Ovary (tissue), 9 donors: ENCODE results near the gene F8A1. TPM values are rescaled to one million over a fixed set of nuclear protein-coding genes. Genes with fewer than 3 reads are reported as not detected.
"Not testable (repeated sequence)": the region's sequence is repeated elsewhere in the genome, so short reads cannot be mapped to it uniquely, and the experiment has no call there.

Source experiments
- DNase-seq, 5 donors: peaks; one replicate each; pipeline ENCODE4 v3.0.0-alpha.2; 2019 to 2020
- H3K27ac ChIP-seq, 2 donors: fragments of 200-600 bp; one replicate each; pipeline versions ENCODE4 v1.5.1 to v1.8.0; 2019 to 2022
- H3K27me3 ChIP-seq: fragments of 200-600 bp; one replicate; pipeline ENCODE4 v1.8.0; 2022
- H3K36me3 ChIP-seq: fragments of 200-600 bp; sonication (generic); one replicate; pipeline ENCODE4 v1.5.1; 2019
- H3K4me1 ChIP-seq: one replicate; pipeline ENCODE4 v1.8.1; 2013; ENCODE audit warnings: mild to moderate bottlenecking, moderate library complexity; ENCODE audit not compliant: insufficient read depth
- H3K4me3 ChIP-seq: fragments of 200-600 bp; sonication (generic); one replicate; pipeline ENCODE4 v1.5.1; 2017
- H3K9me3 ChIP-seq, 2 donors: fragments of 200-600 bp in 1 of 2; sonication (generic) in 1 of 2; one replicate each; pipeline versions ENCODE4 v1.5.1 to v1.8.1; 2013 to 2019; ENCODE audit warnings: mild to moderate bottlenecking in 1 of 2, moderate library complexity in 1 of 2
- EP300 ChIP-seq: sonication (generic); formaldehyde crosslinking; IDR thresholded peaks from one replicate; pipeline ENCODE4 v1.6.1; 2017; ENCODE audit warnings: antibody characterized with exemption
- POLR2A ChIP-seq: fragments of 450-650 bp; IDR thresholded peaks from one replicate; pipeline ENCODE4 v1.6.1; 2017; ENCODE audit warnings: antibody characterized with exemption, mild to moderate bottlenecking, moderate library complexity
- WGBS, 3 donors: extraction: QIAGEN DNeasy Blood & Tissue Kit in 1 of 3; methylation state at CpG; one replicate each; pipeline versions ENCODE4 v1.1.5 to v1.1.7; 2013 to 2017; 5-methylcytosine and 5-hydroxymethylcytosine counted together
- intact Hi-C, 4 donors: fragments of 100-400 bp; cut with DNase I; formaldehyde crosslinking; loops; one replicate each; pipeline versions ENCODE4 v1.11.0 to v1.15.1; 2022 to 2023
- microRNA counts: library from miRNA; unstranded; fragments of <30 nt; microRNA quantifications from one replicate; lab custom pipeline; 2016
- microRNA-seq, 3 donors: library from miRNA; unstranded; fragments of <30 nt; microRNA quantifications; one replicate each; pipeline versions ENCODE4 to v1.2.0, GENCODE V29; 2019 to 2020
- polyA plus RNA-seq, 2 donors: library from polyadenylated mRNA; stranded (reverse); fragments of 200-250 nt in 1 of 2; fragments of 350-450 nt in 1 of 2; fragmentation: Illumina TruSeq in 1 of 2; extraction: RNeasy Lipid Tissue Mini Kit (QIAGEN cat#74804) in 1 of 2; gene quantifications; one replicate each; pipeline ENCODE4 v1.2.3, GENCODE V29; 2013 to 2014
- small RNA-seq: library from RNA; depleted of rRNA; stranded (forward); fragments of <200 nt; gene quantifications from one replicate; pipeline ENCODE3, GENCODE V24; 2016
- total RNA-seq, 7 donors: library from RNA; depleted of rRNA in 2 of 7; stranded (reverse); fragments of >200 nt in 2 of 7; fragmentation: NEBNext Ultra II Directional in 3 of 7; extraction: Animal tissue kit (Norgen Biotek cat#: 25700) in 3 of 7; gene quantifications; one replicate each; pipeline versions ENCODE4 v1.1.0 to v1.2.4, GENCODE V29; 2016 to 2023
- TF ChIP-seq, protein P1 (sequence below), 3 donors: fragments of 450-650 bp in 2 of 3; fragments of 200-600 bp in 1 of 3; IDR thresholded peaks; one replicate each; pipeline versions ENCODE4 v1.5.1 to v1.8.0; 2016 to 2022; ENCODE audit warnings: antibody characterized with exemption in 3 of 3, mild to moderate bottlenecking in 1 of 3
- donor health status: DM: no; HTN: no; CAD: no; lungs with moderate emphysema.
- donor health status: DM: no; HTN: no; CAD: no.
- donor health status: Bipolar disorder and iron deficiency.
- donor health status: DM: yes; HTN: yes; CAD: no.
- donor health status: DM: no; HTN: no; CAD: no.
- donor health status: DM: yes; HTN: yes; CAD: no.

F8A1 gene
- total and polyA plus RNA-seq, 9 donors: 2.4 to 33.0 (median 14.9) TPM

DNA sequence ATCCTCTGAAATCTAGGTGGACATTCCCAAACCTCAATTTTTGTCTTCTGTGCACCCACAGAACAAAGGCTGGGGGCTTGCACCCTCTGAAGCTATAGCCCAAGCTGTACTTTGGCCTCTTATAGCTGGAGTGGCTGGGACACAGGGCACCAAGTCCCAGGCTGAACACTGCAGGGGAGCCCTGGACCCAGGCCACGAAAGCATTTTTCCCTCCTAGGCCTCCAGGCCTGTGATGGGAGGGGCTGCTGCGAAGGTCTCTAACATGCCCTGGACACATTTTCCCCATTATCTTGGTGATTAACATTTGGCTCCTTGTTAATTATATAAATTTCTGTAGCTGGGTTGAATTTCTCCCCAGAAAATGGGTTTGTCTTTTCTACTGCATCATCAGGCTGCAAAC, 27.9 kb downstream of the F8A1 start:
- Histone ChIP-seq H3K27me3 (no peaks in the 10 kb centered on the region), H3K9me3 (no peaks in the 10 kb centered on the region), H3K4me3 (no peak overlapping the region), H3K27ac (no peak overlapping the region), H3K4me1 (no peaks in the 10 kb centered on the region), H3K36me3 (no peaks in the 10 kb centered on the region)
- DNase-seq: no peak
- intact Hi-C loops: no loop called here
- no peak for TF ChIP-seq POLR2A
- TF ChIP-seq, protein P1, sequence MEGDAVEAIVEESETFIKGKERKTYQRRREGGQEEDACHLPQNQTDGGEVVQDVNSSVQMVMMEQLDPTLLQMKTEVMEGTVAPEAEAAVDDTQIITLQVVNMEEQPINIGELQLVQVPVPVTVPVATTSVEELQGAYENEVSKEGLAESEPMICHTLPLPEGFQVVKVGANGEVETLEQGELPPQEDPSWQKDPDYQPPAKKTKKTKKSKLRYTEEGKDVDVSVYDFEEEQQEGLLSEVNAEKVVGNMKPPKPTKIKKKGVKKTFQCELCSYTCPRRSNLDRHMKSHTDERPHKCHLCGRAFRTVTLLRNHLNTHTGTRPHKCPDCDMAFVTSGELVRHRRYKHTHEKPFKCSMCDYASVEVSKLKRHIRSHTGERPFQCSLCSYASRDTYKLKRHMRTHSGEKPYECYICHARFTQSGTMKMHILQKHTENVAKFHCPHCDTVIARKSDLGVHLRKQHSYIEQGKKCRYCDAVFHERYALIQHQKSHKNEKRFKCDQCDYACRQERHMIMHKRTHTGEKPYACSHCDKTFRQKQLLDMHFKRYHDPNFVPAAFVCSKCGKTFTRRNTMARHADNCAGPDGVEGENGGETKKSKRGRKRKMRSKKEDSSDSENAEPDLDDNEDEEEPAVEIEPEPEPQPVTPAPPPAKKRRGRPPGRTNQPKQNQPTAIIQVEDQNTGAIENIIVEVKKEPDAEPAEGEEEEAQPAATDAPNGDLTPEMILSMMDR (IDR thresholded peaks at IDR 0.05): no peak
- no peak for TF ChIP-seq EP300
- 55 to 79% (median 65%) methylated on average over 2 of the region's 2 CpGs for WGBS, 3 donors

DNA sequence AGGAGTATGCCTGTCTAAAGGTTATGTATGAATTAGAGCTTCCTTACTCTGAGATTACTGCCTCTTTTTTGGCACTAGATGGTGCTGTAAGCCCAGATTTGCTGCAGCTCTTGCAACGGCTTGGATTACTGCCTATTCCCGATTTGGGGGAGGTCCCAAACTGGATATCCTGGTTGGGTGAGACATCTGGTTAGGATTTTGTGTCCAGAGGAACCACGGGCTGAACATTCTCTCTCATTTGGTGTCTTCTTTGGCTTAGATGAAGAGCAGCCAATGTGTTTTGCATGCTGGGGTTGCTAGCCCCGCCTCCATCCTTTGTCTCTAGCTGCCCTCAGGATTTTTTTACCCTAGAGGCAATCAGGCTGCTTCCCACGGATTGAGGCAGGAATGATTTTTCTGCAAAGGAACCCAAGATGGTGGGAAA, 31.9 kb downstream of the F8A1 start:
- H3K27ac ChIP-seq: no peak overlapping the region
- DNase-seq: peak; percentile 50 to 79 (median 64)
- H3K4me3 ChIP-seq: no peak overlapping the region
- H3K27me3 ChIP-seq: no peaks in the 10 kb centered on the region
- TF ChIP-seq EP300: no peak
- TF ChIP-seq, protein P1 (IDR thresholded peaks at IDR 0.05): peak in 2 of 3 donors; percentile 42 to 49
- H3K4me1 ChIP-seq: no peaks in the 10 kb centered on the region
- intact Hi-C loops: no loop called here
- 11 to 13% (median 12%) methylated on average over 5 of the region's 5 CpGs for WGBS, 3 donors
- H3K9me3 ChIP-seq: no peaks in the 10 kb centered on the region
- H3K36me3 ChIP-seq: no peaks in the 10 kb centered on the region

DNA sequence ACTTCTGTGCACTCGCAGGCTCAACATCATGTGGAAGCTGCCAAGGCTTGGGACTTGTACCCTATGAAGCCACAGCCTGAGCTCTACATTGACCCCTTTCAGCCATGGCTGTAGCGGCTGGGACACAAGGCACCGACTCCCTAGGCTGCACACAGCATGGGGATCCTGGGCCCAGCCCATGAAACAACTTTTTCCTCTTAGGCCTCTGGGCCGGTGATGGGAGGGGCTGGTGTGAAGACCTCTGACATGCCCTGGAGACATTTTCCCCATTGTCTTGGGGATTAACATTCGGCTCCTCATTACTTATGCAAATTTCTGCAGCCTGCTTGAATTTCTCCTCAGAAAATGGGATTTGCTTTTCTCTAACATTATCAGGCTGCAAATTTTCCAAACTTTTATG, 38.6 kb downstream of the F8A1 start:
- DNase-seq, intact Hi-C loops, H3K36me3 ChIP-seq, H3K27me3 ChIP-seq, H3K9me3 ChIP-seq, H3K27ac ChIP-seq, H3K4me3 ChIP-seq, H3K4me1 ChIP-seq: not testable (repeated sequence)
- 79 to 88% (median 85%) methylated on average over 5 of the region's 5 CpGs for WGBS, 3 donors

MicroRNA genes within 50 kb of the gene (microRNA counts, 767-probe panel; counts per million panel counts)
- 530 counts per million, percentile 78 among the panel's probes with 10 or more counts for microRNA hsa-miR-1184 (lab: Ali Mortazavi, UCI)

Small RNA genes lying within 50 kb of the gene (microRNA-seq; reads per million reads assigned to microRNA genes)
- 0 reads per million in 3 donors for gene MIR1184-1

Small RNA genes lying within 50 kb of the gene (small RNA-seq; reads per million reads assigned to genes)
- not detected for gene MIR1184-1

Other genes starting within 250 kb of the F8A1 start
- 1 to 10 TPM in 1 of 7 donors, not detected in 6; 4.2 TPM for gene CTAG2, start 232.8 kb upstream of the F8A1 start, total RNA-seq
- gene CTAG2, start 232.8 kb upstream of the F8A1 start, polyA plus RNA-seq: 1 to 10 TPM; 1.0 to 6.8 TPM
- 1 to 10 TPM in 5 of 7 donors, under 1 TPM in 2; 0.68 to 2.7 (median 1.1) TPM for gene GAB3, start 135.3 kb upstream of the F8A1 start, total RNA-seq
- 1 to 10 TPM in 1 of 2 donors, under 1 TPM in 1; 0.96 to 4.0 TPM for gene GAB3, start 135.3 kb upstream of the F8A1 start, polyA plus RNA-seq
- gene DKC1, start 123.5 kb upstream of the F8A1 start, total RNA-seq: 10 to 100 TPM; 17.0 to 51.8 (median 34.4) TPM
- gene DKC1, start 123.5 kb upstream of the F8A1 start, polyA plus RNA-seq: 10 to 100 TPM; 25.9 to 60.6 TPM
- 10 to 100 TPM in 6 of 7 donors, 1 to 10 TPM in 1; 9.2 to 25.9 (median 16.2) TPM for gene MPP1, start 80.9 kb upstream of the F8A1 start, total RNA-seq
- gene MPP1, start 80.9 kb upstream of the F8A1 start, polyA plus RNA-seq: 10 to 100 TPM; 12.5 to 46.9 TPM
- gene SMIM9, start 51.7 kb upstream of the F8A1 start, total RNA-seq: not detected
- not detected for gene SMIM9, start 51.7 kb upstream of the F8A1 start, polyA plus RNA-seq
- gene F8, start 136.4 kb downstream of the F8A1 start, total RNA-seq: 10 to 100 TPM; 15.5 to 77.5 (median 23.9) TPM
- gene F8, start 136.4 kb downstream of the F8A1 start, polyA plus RNA-seq: 10 to 100 TPM; 15.3 to 18.9 TPM
- 100 to 1,000 TPM; 133 to 179 (median 144) TPM for gene FUNDC2, start 140.5 kb downstream of the F8A1 start, total RNA-seq
- 100 to 1,000 TPM; 149 to 257 TPM for gene FUNDC2, start 140.5 kb downstream of the F8A1 start, polyA plus RNA-seq
- 10 to 100 TPM in 3 of 7 donors, 1 to 10 TPM in 4; 7.1 to 34.1 (median 9.3) TPM for gene CMC4, start 184.8 kb downstream of the F8A1 start, total RNA-seq
- gene CMC4, start 184.8 kb downstream of the F8A1 start, polyA plus RNA-seq: 10 to 100 TPM in 1 of 2 donors, 1 to 10 TPM in 1; 5.2 to 17.0 TPM
- 10 to 100 TPM in 4 of 7 donors, 1 to 10 TPM in 2, under 1 TPM in 1; 0.36 to 29.0 (median 27.3) TPM for gene MTCP1, start 184.8 kb downstream of the F8A1 start, total RNA-seq
- gene MTCP1, start 184.8 kb downstream of the F8A1 start, polyA plus RNA-seq: 10 to 100 TPM; 14.0 to 29.0 TPM
- gene BRCC3, start 185.2 kb downstream of the F8A1 start, total RNA-seq: 10 to 100 TPM in 5 of 7 donors, 1 to 10 TPM in 2; 4.3 to 15.1 (median 13.3) TPM
- 10 to 100 TPM in 1 of 2 donors, 1 to 10 TPM in 1; 5.9 to 13.9 TPM for gene BRCC3, start 185.2 kb downstream of the F8A1 start, polyA plus RNA-seq